Glutamatergic neuron (in vitro differentiated cells): ENCODE measurements around the gene SERINC3. TPM values are rescaled to one million over a fixed set of nuclear protein-coding genes. Genes with fewer than 3 reads are reported as not detected.

Experiments
- DNase-seq: peaks from one replicate; pipeline ENCODE4 v3.0.0; 2022
- H3K27ac Mint-ChIP-seq: one replicate; pipeline ENCODE4 v1.8.0; 2020; ENCODE audit warnings: mild to moderate bottlenecking, mixed read lengths, inconsistent platforms; ENCODE audit not compliant: unreplicated experiment
- H3K27me3 Mint-ChIP-seq: one replicate; pipeline ENCODE4 v1.8.0; 2020; ENCODE audit warnings: mild to moderate bottlenecking, moderate library complexity, mixed read lengths, inconsistent platforms; ENCODE audit not compliant: unreplicated experiment
- H3K36me3 Mint-ChIP-seq: one replicate; pipeline ENCODE4 v1.8.0; 2020; ENCODE audit warnings: mild to moderate bottlenecking, mixed read lengths, inconsistent platforms; ENCODE audit not compliant: unreplicated experiment
- H3K4me1 Mint-ChIP-seq: one replicate; pipeline ENCODE4 v1.8.0; 2020; ENCODE audit warnings: mild to moderate bottlenecking, low read depth, mixed read lengths, inconsistent platforms; ENCODE audit not compliant: unreplicated experiment
- H3K4me3 Mint-ChIP-seq: one replicate; pipeline ENCODE4 v1.8.0; 2020; ENCODE audit warnings: mild to moderate bottlenecking, mixed read lengths, inconsistent platforms; ENCODE audit not compliant: unreplicated experiment
- H3K9me3 Mint-ChIP-seq: one replicate; pipeline ENCODE4 v1.8.0; 2020; ENCODE audit warnings: mild to moderate bottlenecking, moderate library complexity, mixed read lengths, inconsistent platforms; ENCODE audit not compliant: unreplicated experiment
- CTCF ChIP-seq: fragments of 200-600 bp; sonication (generic); IDR thresholded peaks from one replicate; pipeline ENCODE4 v1.5.0; 2021; ENCODE audit not compliant: partially characterized antibody, unreplicated experiment
- total RNA-seq: library from RNA; stranded (reverse); fragmentation: NEBNext Ultra II Directional; extraction: Animal tissue kit (Norgen Biotek cat#: 25700); gene quantifications from one replicate; pipeline ENCODE4 v1.2.1, GENCODE V29; 2021; ENCODE audit not compliant: unreplicated experiment

Gene SERINC3
- total RNA-seq, 1 donor from 2014 or later, result 125 TPM

DNA sequence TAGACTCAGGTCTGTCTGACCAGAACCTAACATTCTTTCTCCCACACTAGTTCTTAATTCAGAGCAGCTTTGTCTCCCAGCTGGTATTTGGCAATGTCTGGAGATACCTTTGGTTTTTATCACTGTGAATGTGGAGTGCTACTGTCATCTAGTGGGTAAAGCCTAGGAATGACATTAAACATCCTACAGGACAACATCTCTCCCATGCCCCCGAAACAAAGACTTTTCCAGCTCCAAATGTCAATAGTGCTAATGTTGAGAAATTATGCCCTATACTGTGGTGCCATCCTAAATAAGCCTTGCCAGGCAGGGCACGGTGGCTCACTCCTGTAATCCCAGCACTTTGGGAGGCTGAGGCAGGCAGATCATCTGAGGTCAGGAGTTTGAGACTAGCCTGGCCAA is 50.4 kb downstream of the SERINC3 start:
- H3K4me3 Mint-ChIP-seq, result no peak overlapping the region
- no peak overlapping the region for H3K27ac Mint-ChIP-seq
- no peak for DNase-seq

DNA sequence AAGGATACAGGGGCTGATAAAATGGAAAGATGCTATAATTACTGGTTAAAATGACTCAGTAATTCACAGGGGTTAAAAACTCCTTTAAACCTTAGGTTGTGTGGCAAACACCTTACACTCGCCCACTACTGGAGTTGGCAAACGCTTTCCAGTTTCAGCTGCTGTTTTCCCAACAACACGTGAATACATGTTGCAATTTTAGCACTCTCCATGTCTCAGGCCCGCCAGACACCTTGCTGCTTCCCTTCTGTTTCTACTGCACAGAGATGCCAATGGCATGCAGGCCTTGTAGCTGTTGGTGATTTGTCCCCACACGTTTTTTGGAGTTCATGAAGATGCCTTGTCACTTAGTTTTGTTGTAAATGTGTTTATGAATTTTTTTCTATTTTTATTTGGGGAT is 51.5 kb downstream of the SERINC3 start:
- TF ChIP-seq CTCF, result no peak
- H3K9me3 Mint-ChIP-seq, result no peaks in the 10 kb centered on the region
- H3K4me3 Mint-ChIP-seq, result no peak overlapping the region
- no peaks in the 10 kb centered on the region for H3K36me3 Mint-ChIP-seq
- peaks cover 2% of the 10 kb centered on the region for H3K27me3 Mint-ChIP-seq
- no peak for DNase-seq
- peaks cover 7% of the 10 kb centered on the region for H3K4me1 Mint-ChIP-seq
- no peak overlapping the region for H3K27ac Mint-ChIP-seq

More for the DNA sequence above, 50.4 kb downstream of the SERINC3 start:
- Mint-ChIP-seq H3K27me3 (peaks cover 4% of the 10 kb centered on the region), H3K36me3 (no peaks in the 10 kb centered on the region), H3K9me3 (no peaks in the 10 kb centered on the region), H3K4me1 (peaks cover 7% of the 10 kb centered on the region)
- TF ChIP-seq CTCF, result no peak

GRCh38 chr20:44468044-44468782 is 53.7 kb downstream of the SERINC3 start:
- no peak for DNase-seq
- H3K4me3 Mint-ChIP-seq, result peak overlapping the region; percentile 25
- no peaks in the 10 kb centered on the region for H3K27me3 Mint-ChIP-seq
- no peaks in the 10 kb centered on the region for H3K36me3 Mint-ChIP-seq
- peaks cover 4% of the 10 kb centered on the region for H3K4me1 Mint-ChIP-seq
- TF ChIP-seq CTCF, result no peak
- H3K27ac Mint-ChIP-seq, result no peak overlapping the region
- no peaks in the 10 kb centered on the region for H3K9me3 Mint-ChIP-seq

- Mint-ChIP-seq H3K36me3 (no peaks in the 10 kb centered on the region), H3K4me1 (peaks cover 4% of the 10 kb centered on the region), H3K27ac (no peak overlapping the region), H3K4me3 (peak overlapping the region; percentile 25), H3K9me3 (no peaks in the 10 kb centered on the region), H3K27me3 (no peaks in the 10 kb centered on the region)
- peak; percentile 60 for DNase-seq
- TF ChIP-seq CTCF, result no peak
Observed at GRCh38 chr20:44467289-44467883, 54.5 kb downstream of the SERINC3 start.

DNA sequence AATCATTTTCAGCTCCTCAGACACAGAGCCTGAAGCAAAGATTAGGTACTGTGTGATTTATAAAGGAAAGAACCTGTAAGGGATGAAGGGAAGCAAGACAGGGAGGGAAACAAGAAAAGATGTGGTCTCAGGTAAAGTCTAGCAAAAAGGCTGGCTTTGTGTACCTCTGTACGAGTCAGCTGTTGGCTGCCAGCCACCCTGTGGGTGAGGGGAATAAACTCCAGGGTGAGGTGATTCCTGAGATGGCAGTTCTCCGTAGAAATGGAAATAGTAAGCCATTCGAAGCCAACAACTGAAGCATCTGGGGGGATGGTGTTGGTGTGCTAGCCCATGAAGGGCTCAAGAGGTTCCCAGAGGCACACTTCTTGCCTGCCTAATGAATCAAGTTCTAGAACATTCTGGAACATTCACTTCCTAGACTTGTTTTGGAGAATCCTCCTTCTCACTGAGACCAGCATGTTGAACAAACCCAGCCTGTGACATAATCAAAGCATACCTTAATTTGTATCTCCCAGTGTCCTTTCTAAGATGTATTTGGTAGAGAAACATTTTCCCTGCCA is 56.8 kb downstream of the SERINC3 start:
- no peak for TF ChIP-seq CTCF
- no peak overlapping the region for H3K4me3 Mint-ChIP-seq
- DNase-seq, result no peak
- H3K27ac Mint-ChIP-seq, result no peak overlapping the region
- no peaks in the 10 kb centered on the region for H3K27me3 Mint-ChIP-seq
- peaks cover 4% of the 10 kb centered on the region for H3K4me1 Mint-ChIP-seq
- no peaks in the 10 kb centered on the region for H3K36me3 Mint-ChIP-seq
- no peaks in the 10 kb centered on the region for H3K9me3 Mint-ChIP-seq
